ENCODE results near the gene LRP1-AS.

Gene LRP1-AS

GRCh38 chr12:57116580-57117281, 30.7 kb downstream of the LRP1-AS start:
- DNase-seq: no peak

GRCh38 chr12:57112492-57113294, 34.7 kb downstream of the LRP1-AS start:
- DNase-seq: no peak

DNA sequence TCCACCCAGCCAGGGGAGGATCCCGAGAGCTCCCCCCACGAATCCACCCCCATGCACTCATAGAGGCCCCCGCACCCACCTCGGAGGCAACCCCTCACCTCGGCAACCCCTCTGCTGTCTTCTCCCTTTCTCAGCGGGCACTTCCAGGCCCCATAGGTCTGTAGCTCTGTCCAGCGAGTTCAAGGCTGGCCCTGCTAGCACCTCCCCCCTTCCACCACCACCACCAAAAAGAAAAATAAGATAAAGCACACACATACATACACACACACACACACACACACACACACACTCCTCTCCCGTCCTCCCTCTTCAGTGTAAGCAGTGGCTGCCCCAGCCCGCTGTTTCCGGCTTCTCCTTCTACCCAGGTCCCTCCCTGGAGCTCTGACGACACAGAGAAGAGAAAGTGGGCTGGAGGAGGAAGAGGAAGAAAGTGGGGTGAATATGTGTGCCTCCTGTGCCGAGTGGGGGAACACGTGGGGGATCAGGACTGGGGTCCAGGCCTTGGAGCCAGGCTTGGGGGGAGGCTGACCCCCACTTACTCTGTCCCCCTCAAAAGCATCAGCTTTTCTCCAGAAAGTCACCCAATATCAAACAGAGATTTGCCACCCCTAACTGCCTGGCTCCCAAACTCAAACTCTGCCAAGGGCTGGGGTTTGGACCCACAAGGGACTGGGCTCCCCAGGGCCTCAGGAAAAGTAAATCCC, 36.2 kb downstream of the LRP1-AS start, which contains the start of gene STAT6:
Gene STAT6, minus strand, starts transcription at position 332 of the 704 bp plus-strand sequence. CDS start 3,084 bp downstream, outside the sequence.
- DNase-seq: peak; percentile 51

GRCh38 chr12:57110104-57111030, 37.1 kb downstream of the LRP1-AS start:
- DNase-seq: no peak

GRCh38 chr12:57109207-57110103, 38.0 kb downstream of the LRP1-AS start:
- DNase-seq: no peak

GRCh38 chr12:57107456-57108155, 39.8 kb downstream of the LRP1-AS start:
- DNase-seq: no peak

- no peak for DNase-seq
Observed at GRCh38 chr12:57106021-57106708, 41.3 kb downstream of the LRP1-AS start.

- DNase-seq: no peak
Observed at GRCh38 chr12:57105011-57105753, 42.2 kb downstream of the LRP1-AS start.

DNA sequence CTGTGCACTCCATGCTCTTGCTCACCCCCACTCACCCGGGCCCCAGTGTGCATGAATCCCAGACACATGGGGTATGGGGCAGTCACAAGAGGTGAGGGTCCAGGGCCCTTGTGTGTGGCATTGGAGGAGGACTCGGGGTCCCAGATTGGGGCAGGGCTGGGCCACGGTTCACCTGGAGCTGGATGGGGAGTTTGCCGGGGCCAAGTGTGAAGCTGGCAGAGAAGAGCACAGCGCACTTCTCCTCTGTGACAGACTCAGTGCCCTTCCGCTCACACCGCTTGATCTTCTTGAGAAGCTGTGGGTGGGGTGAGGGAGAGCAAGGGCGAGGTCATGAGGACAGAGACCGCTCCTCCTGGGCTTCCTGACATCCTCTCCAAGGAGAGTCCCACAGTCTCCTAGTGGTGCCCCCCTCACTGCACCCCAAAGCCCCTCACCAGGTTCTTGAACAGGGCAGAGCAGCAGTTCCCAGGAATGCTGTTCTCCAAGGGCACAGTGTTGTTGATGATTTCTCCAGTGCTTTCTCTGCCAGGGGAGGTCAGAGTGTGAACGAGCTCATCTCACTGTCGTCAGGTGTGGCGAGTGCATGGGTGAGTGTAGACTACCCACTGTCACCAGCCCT, 43.0 kb downstream of the LRP1-AS start:
- DNase-seq: no peak

GRCh38 chr12:57103856-57104255, 43.6 kb downstream of the LRP1-AS start:
- no peak for DNase-seq

GRCh38 chr12:57101892-57102695, 45.3 kb downstream of the LRP1-AS start:
- DNase-seq: no peak

- DNase-seq: no peak
Observed at GRCh38 chr12:57099766-57100165, 47.7 kb downstream of the LRP1-AS start.

GRCh38 chr12:57099047-57099714, 48.2 kb downstream of the LRP1-AS start:
- DNase-seq: no peak

DNA sequence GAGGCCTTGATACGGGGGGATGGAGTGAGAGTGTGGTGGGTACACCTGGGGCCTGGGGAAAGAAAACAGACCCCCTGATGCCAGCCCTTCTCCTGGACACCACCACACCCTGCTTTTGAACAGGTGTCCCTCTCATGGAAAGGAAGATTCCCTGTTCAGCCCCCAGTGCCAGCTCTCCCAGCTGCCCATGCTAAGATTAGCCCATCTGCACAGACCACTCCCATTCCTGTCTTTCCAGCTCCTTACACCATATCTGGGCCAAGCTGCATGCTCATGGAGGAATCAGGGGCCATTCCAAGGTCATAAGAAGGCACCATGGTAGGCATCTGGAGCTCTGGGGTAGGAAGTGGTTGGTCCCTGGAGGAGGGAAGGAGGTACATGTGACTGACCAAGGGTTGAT, 48.9 kb downstream of the LRP1-AS start:
- no peak for DNase-seq

DNA sequence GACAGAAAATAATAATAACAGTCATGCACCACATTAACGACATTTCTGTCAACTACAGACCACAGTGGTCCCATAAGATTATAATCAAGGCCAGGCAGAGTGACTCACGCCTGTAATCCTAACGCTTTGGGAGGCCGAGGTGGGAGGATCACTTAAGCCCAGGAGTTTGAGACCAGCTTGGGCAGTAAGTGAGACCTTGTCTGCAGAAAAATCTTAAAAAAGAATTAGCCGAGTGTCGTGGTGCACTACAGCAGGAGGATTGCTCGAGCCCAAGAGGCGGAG, 49.9 kb downstream of the LRP1-AS start:
- no peak for DNase-seq

DNA sequence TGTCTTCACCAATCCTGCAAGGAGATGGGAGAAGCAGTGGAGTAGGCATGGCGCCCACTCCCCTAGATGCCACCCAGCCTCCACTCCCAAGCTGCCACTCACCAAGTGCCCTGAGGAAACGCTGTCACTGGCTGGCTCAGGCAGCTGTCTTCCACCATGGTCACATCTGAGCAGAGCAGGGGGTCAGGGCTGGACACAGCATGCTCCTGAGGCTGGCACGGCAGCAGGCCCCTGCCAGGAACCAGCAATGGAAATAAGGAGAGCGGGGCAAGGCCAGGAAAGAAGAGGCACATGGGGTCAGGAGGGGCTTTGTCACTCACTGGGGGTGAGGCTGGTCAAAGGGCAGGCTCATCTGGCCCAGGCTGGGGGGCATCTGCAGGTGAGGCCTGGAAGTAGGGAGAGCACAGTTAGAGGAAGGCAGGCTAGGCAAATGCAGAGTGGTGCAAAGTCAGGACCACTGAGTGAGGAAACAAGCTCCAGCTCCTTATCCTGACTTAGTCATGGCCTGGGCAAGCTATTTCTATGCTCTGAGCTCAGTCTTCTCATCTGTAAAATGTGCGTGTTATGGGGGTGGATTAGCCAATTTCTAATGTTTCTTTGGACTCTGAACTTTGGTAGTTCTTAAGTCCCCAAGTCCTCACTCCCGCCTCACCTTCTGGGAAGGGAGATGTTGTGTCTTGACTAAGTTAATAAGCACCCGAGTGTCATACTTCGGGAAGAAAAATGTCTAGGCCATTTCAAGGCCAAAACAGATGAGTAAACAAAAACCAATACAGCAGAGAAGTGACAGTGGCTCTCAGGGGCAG, 50.5 kb downstream of the LRP1-AS start:
- DNase-seq: no peak

GRCh38 chr12:57096099-57096572, 51.3 kb downstream of the LRP1-AS start:
- peak; percentile 87 for DNase-seq

Data from NCI-H510A (cell line).